SK-N-SH (cell line): ENCODE results near the gene LYRM7. TPM values are rescaled to one million over a fixed set of nuclear protein-coding genes. Genes with fewer than 3 reads are reported as not detected.

Experiments
- CTCF ChIA-PET: fragments of 300-600, 350-600 bp; formaldehyde crosslinking; extraction: SDS; loops from one replicate; lab custom pipeline; 2021; lab: Yijun Ruan, JAX
- POLR2A ChIA-PET: fragments of 350-600 bp; sonication (Branson Sonifier 250); formaldehyde crosslinking; extraction: SDS; loops from one replicate; lab custom pipeline; 2020; ENCODE audit warnings: antibody characterized with exemption, inconsistent platforms; lab: Yijun Ruan, JAX
- DNase-seq: peaks from one replicate; pipeline ENCODE4 v3.0.0; 2012
- H2AFZ ChIP-seq: fragments of 200-600 bp; sonication (generic); 2 replicates; pipeline ENCODE4 v1.8.1; 2016; ENCODE audit warnings: antibody characterized with exemption, mild to moderate bottlenecking, low read depth
- H3F3A ChIP-seq: fragments of 200-600 bp; sonication (generic); replicated peaks from 2 replicates; pipeline ENCODE3; 2016; ENCODE audit warnings: antibody characterized with exemption, mild to moderate bottlenecking; ENCODE audit not compliant: insufficient read depth
- H3K27ac ChIP-seq, 2 experiments: fragments of 200-500 bp in 1 of 2; fragments of 200-600 bp in 1 of 2; sonication (Bioruptor generic) in 1 of 2; sonication (generic), shearing (Covaris generic) in 1 of 2; 2 replicates each; pipeline versions ENCODE4 v1.5.1 to v1.6.1; 2014 to 2016; ENCODE audit warnings: low read depth in 2 of 2, inconsistent platforms in 1 of 2, low read length in 1 of 2, mild to moderate bottlenecking in 1 of 2, mixed read lengths in 1 of 2
- H3K27me3 ChIP-seq: fragments of 200-600 bp; sonication (generic), shearing (Covaris generic); 2 replicates; pipeline ENCODE4 v1.6.1; 2016; ENCODE audit warnings: mixed run types; ENCODE audit not compliant: insufficient read depth
- H3K36me3 ChIP-seq, 2 experiments: fragments of 200-500 bp in 1 of 2; fragments of 200-600 bp in 1 of 2; sonication (Bioruptor generic) in 1 of 2; sonication (generic) in 1 of 2; replicated peaks in 1 of 2; 2 replicates each; pipeline versions ENCODE3 to v1.5.1; 2014 to 2016; ENCODE audit warnings: low read length in 1 of 2, mild to moderate bottlenecking in 1 of 2; ENCODE audit not compliant: insufficient read depth in 2 of 2, control insufficient read depth in 1 of 2
- H3K4me1 ChIP-seq, 2 experiments: fragments of 200-500 bp in 1 of 2; fragments of 200-600 bp in 1 of 2; sonication (Bioruptor generic) in 1 of 2; sonication (generic), shearing (Covaris generic) in 1 of 2; 2 replicates each; pipeline versions ENCODE4 v1.5.1 to v1.6.1; 2014 to 2016; ENCODE audit warnings: low read depth in 1 of 2, low read length in 1 of 2, mixed run types in 1 of 2; ENCODE audit not compliant: insufficient read depth in 2 of 2, control insufficient read depth in 1 of 2
- H3K4me2 ChIP-seq: fragments of 200-600 bp; sonication (generic), shearing (Covaris generic); 2 replicates; pipeline ENCODE4 v1.6.1; 2017; ENCODE audit warnings: mixed run types
- H3K4me3 ChIP-seq, 2 experiments: fragments of 200-500 bp in 1 of 2; fragments of 200-600 bp in 1 of 2; sonication (Bioruptor generic) in 1 of 2; sonication (generic), shearing (Covaris generic) in 1 of 2; 2 replicates each; pipeline versions ENCODE4 v1.5.1 to v1.8.1; 2014 to 2016; ENCODE audit warnings: low read depth in 2 of 2, inconsistent platforms in 1 of 2, low read length in 1 of 2, mild to moderate bottlenecking in 1 of 2, mixed read lengths in 1 of 2, moderate library complexity in 1 of 2
- H3K79me2 ChIP-seq: fragments of 200-600 bp; sonication (generic); 2 replicates; pipeline ENCODE4 v1.8.1; 2017; ENCODE audit warnings: mild to moderate bottlenecking; ENCODE audit not compliant: insufficient read depth
- H3K9ac ChIP-seq: fragments of 200-600 bp; sonication (generic); 2 replicates; pipeline ENCODE4 v1.6.1; 2017; ENCODE audit warnings: mixed run types
- H3K9me2 ChIP-seq: fragments of 200-600 bp; sonication (generic); 2 replicates; pipeline ENCODE4 v1.6.1; 2017; ENCODE audit warnings: mixed run types
- H3K9me3 ChIP-seq: fragments of 200-600 bp; sonication (generic); 2 replicates; pipeline ENCODE4 v1.6.1; 2017; ENCODE audit warnings: mixed run types, mild to moderate bottlenecking, moderate library complexity
- H4K20me1 ChIP-seq: fragments of 200-600 bp; sonication (generic); 2 replicates; pipeline ENCODE4 v1.6.1; 2017; ENCODE audit warnings: mild to moderate bottlenecking, mixed run types; ENCODE audit not compliant: insufficient read depth
- CTCF ChIP-seq: fragments of 200-600 bp; sonication (generic); IDR thresholded peaks from 2 replicates; pipeline ENCODE4 v1.6.1; 2017; ENCODE audit warnings: antibody characterized with exemption, mild to moderate bottlenecking, moderate library complexity
- EP300 ChIP-seq, 2 experiments: IDR thresholded peaks; 2 replicates each; pipeline versions ENCODE4 v1.4.0 to v1.6.1; 2012; ENCODE audit warnings: borderline replicate concordance in 1 of 2, low read depth in 1 of 2, low read length in 1 of 2
- EZH2phosphoT487 ChIP-seq: fragments of 200-600 bp; sonication (generic); IDR thresholded peaks from 2 replicates; pipeline ENCODE4 v1.6.1; 2017; ENCODE audit warnings: low read depth, mixed run types, mild to moderate bottlenecking, antibody characterized with exemption, moderate library complexity, borderline replicate concordance
- FOXM1 ChIP-seq: IDR thresholded peaks from 2 replicates; pipeline ENCODE4 v1.4.0; 2012; ENCODE audit warnings: low read depth, mild to moderate bottlenecking
- GABPA ChIP-seq: IDR thresholded peaks from 2 replicates; pipeline ENCODE4 v1.4.0; 2012; ENCODE audit warnings: low read depth, mild to moderate bottlenecking
- IRF3 ChIP-seq: fragments of 150-350 bp; IDR thresholded peaks from 2 replicates; pipeline ENCODE4 v1.6.1; 2016; ENCODE audit warnings: mild to moderate bottlenecking, low read depth, low read length
- JUND ChIP-seq: IDR thresholded peaks from 2 replicates; pipeline ENCODE4 v1.4.0; 2012
- MAX ChIP-seq: IDR thresholded peaks from 2 replicates; pipeline ENCODE4 v1.4.0; 2012; ENCODE audit warnings: low read depth
- MXI1 ChIP-seq: IDR thresholded peaks from 2 replicates; pipeline ENCODE4 v1.6.1; 2012; ENCODE audit warnings: mild to moderate bottlenecking, low read depth, low read length, improper control_type of control experiment
- PBX3 ChIP-seq: IDR thresholded peaks from 2 replicates; pipeline ENCODE4; 2012
- TAF1 ChIP-seq: IDR thresholded peaks from 2 replicates; pipeline ENCODE4 v1.6.1; 2012; ENCODE audit warnings: low read depth, mild to moderate bottlenecking, low read length, moderate library complexity, borderline replicate concordance
- TCF12 ChIP-seq: IDR thresholded peaks from 2 replicates; pipeline ENCODE4 v1.4.0; 2012
- ZBTB33 ChIP-seq: IDR thresholded peaks from 2 replicates; pipeline ENCODE4 v1.4.0; 2012; ENCODE audit warnings: low read depth, borderline replicate concordance
- WGBS: methylation state at CpG from one replicate; pipeline ENCODE4 v1.1.6; 2017; ENCODE audit warnings: low lambda C conversion rate; 5-methylcytosine and 5-hydroxymethylcytosine counted together
- polyA plus RNA-seq, 3 experiments: library from polyadenylated mRNA; depleted of rRNA; stranded (reverse); fragments of >200 nt; gene quantifications; 2 replicates each; pipeline ENCODE4 v1.2.3, GENCODE V29; 2012

LYRM7 gene
- polyA plus RNA-seq, 1 of the 3 experiments (the other 2 are of a cell fraction): 1.4 TPM

- TF ChIP-seq ZBTB33: no peak
- no peak for TF ChIP-seq GABPA
- no peak for TF ChIP-seq PBX3
- TF ChIP-seq EP300 (IDR thresholded peaks at IDR 0.05; ENCODE audit: borderline replicate concordance in 1 of 2, low read depth in 1 of 2, low read length in 1 of 2): no peak
- TF ChIP-seq JUND: no peak
- no peak for TF ChIP-seq EZH2phosphoT487
- no peak for TF ChIP-seq MAX
- no peak for TF ChIP-seq MXI1
- TF ChIP-seq IRF3: no peak
- TF ChIP-seq FOXM1: no peak
- no peak for TF ChIP-seq TAF1
These were observed 25.0 kb downstream of the LYRM7 start (continued) for GRCh38 chr5:131195696-131196095.

- Histone ChIP-seq H3K4me2 (no peak overlapping the region), H3K4me3 (no peak overlapping the region), H3F3A (peaks cover 3% of the 10 kb centered on the region), H3K9me2 (no peaks in the 10 kb centered on the region), H3K27ac (no peak overlapping the region), H3K9me3 (peaks cover 1% of the 10 kb centered on the region; the same call in 1 of the 2 replicates), H3K79me2 (no peaks in the 10 kb centered on the region), H2AFZ (no peak overlapping the region), H4K20me1 (no peaks in the 10 kb centered on the region), H3K36me3 (peaks cover 3 to 6% of the 10 kb centered on the region in 2 experiments), H3K9ac (no peak overlapping the region), H3K4me1 (no peaks in the 10 kb centered on the region; a peak in 1 of 4 replicates), H3K27me3 (no peaks in the 10 kb centered on the region)
- CTCF ChIA-PET: interaction anchor here (1.3 kb wide), 1 partner anchor 19 kb away, joined by 4 read pairs; no protein-coding TSS in a partner anchor
- DNase-seq: peak; percentile 3
- peak; percentile 37 for TF ChIP-seq TCF12
- TF ChIP-seq CTCF: no peak
- 77% methylated on average over 4 of the region's 4 CpGs for WGBS
- POLR2A ChIA-PET: no interaction called here
These were observed 25.6 kb downstream of the LYRM7 start for GRCh38 chr5:131196331-131196730.
